ENCODE measurements around the gene STARD13. TPM values are rescaled to one million over a fixed set of nuclear protein-coding genes. Genes with fewer than 3 reads are reported as not detected.
"Not testable (repeated sequence)": the region's sequence is repeated elsewhere in the genome, so short reads cannot be mapped to it uniquely, and the experiment has no call there.

Gene STARD13
- total RNA-seq, 1 experiment from 2014 or later: 11.3 TPM

DNA sequence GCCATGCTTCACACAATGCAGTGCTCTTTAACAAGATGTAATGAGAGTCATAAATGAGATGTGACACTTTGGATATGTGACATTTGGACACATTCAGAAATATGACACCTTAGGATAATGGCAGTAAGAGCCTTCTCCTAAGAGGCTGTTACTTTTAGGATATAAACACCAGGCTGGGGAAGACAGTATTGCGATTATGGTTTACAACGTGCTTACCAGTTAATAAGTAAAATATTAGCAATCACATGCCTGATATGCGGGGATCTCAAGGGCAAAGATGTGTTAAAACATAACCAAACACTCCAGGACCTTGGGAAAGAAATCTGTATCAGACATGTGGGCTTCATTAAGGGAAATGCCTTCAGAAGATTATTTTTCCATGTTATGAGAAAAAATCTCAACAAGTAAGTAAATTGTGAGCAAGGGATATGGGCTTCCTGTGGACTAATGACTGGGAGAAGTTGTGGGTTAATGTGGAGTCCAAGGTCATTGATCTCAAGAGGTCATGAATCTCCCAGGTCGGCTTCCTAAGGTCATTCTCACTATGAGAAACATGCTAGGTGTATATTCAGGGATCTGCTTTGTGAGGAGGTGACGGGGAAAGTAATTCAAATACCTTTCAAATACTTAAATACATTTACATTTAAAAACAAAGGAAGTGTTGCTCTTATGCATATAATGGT is 105.3 kb downstream of the STARD13 start:
- intact Hi-C loops (cut with micrococcal nuclease; ENCODE audit: unreplicated experiment): no loop called here
- CTCF ChIA-PET: no interaction called here
- no peak for DNase-seq
- BruUV-seq (replicated peaks): no TSS peak
- H3K9me3 Mint-ChIP-seq (ENCODE audit: low read depth, unreplicated experiment): no peaks in the 10 kb centered on the region
- no peaks in the 10 kb centered on the region for H3K27me3 Mint-ChIP-seq (ENCODE audit: unreplicated experiment)
- peaks cover 21% of the 10 kb centered on the region for H3K4me1 Mint-ChIP-seq (ENCODE audit: low read depth, unreplicated experiment)
- H3K27ac Mint-ChIP-seq (ENCODE audit: unreplicated experiment): no peak overlapping the region
- peak overlapping the region; percentile 17 for H3K4me3 Mint-ChIP-seq (ENCODE audit: low read depth, unreplicated experiment)
- H3K36me3 Mint-ChIP-seq (ENCODE audit: insufficient read depth, unreplicated experiment): no peaks in the 10 kb centered on the region
- TF ChIP-seq, protein P1, sequence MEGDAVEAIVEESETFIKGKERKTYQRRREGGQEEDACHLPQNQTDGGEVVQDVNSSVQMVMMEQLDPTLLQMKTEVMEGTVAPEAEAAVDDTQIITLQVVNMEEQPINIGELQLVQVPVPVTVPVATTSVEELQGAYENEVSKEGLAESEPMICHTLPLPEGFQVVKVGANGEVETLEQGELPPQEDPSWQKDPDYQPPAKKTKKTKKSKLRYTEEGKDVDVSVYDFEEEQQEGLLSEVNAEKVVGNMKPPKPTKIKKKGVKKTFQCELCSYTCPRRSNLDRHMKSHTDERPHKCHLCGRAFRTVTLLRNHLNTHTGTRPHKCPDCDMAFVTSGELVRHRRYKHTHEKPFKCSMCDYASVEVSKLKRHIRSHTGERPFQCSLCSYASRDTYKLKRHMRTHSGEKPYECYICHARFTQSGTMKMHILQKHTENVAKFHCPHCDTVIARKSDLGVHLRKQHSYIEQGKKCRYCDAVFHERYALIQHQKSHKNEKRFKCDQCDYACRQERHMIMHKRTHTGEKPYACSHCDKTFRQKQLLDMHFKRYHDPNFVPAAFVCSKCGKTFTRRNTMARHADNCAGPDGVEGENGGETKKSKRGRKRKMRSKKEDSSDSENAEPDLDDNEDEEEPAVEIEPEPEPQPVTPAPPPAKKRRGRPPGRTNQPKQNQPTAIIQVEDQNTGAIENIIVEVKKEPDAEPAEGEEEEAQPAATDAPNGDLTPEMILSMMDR (IDR thresholded peaks at IDR 0.05; ENCODE audit: unreplicated experiment): no peak

- CTCF ChIA-PET: no interaction called here
- TF ChIP-seq, protein P1 (IDR thresholded peaks at IDR 0.05; ENCODE audit: unreplicated experiment): no peak
- Mint-ChIP-seq H3K9me3 (ENCODE audit: low read depth, unreplicated experiment) (no peaks in the 10 kb centered on the region), H3K27ac (ENCODE audit: unreplicated experiment) (no peak overlapping the region), H3K36me3 (ENCODE audit: insufficient read depth, unreplicated experiment) (no peaks in the 10 kb centered on the region), H3K4me1 (ENCODE audit: low read depth, unreplicated experiment) (peaks cover 21% of the 10 kb centered on the region), H3K27me3 (ENCODE audit: unreplicated experiment) (no peaks in the 10 kb centered on the region), H3K4me3 (ENCODE audit: low read depth, unreplicated experiment) (no peak overlapping the region)
- no peak for DNase-seq
- no TSS peak for BruUV-seq (replicated peaks)
- intact Hi-C loops (cut with micrococcal nuclease; ENCODE audit: unreplicated experiment): no loop called here
Observed at GRCh38 chr13:33179463-33179862, 106.1 kb downstream of the STARD13 start.

- DNase-seq: no peak
- TF ChIP-seq, protein P1 (IDR thresholded peaks at IDR 0.05; ENCODE audit: unreplicated experiment): no peak
- Mint-ChIP-seq H3K4me3 (ENCODE audit: low read depth, unreplicated experiment) (no peak overlapping the region), H3K36me3 (ENCODE audit: insufficient read depth, unreplicated experiment) (no peaks in the 10 kb centered on the region), H3K4me1 (ENCODE audit: low read depth, unreplicated experiment) (peaks cover 14% of the 10 kb centered on the region), H3K9me3 (ENCODE audit: low read depth, unreplicated experiment) (no peaks in the 10 kb centered on the region), H3K27me3 (ENCODE audit: unreplicated experiment) (no peaks in the 10 kb centered on the region), H3K27ac (ENCODE audit: unreplicated experiment) (no peak overlapping the region)
- no TSS peak for BruUV-seq (replicated peaks)
- CTCF ChIA-PET: no interaction called here
- intact Hi-C loops (cut with micrococcal nuclease; ENCODE audit: unreplicated experiment): no loop called here
Observed at GRCh38 chr13:33178209-33178840, 107.2 kb downstream of the STARD13 start.

DNA sequence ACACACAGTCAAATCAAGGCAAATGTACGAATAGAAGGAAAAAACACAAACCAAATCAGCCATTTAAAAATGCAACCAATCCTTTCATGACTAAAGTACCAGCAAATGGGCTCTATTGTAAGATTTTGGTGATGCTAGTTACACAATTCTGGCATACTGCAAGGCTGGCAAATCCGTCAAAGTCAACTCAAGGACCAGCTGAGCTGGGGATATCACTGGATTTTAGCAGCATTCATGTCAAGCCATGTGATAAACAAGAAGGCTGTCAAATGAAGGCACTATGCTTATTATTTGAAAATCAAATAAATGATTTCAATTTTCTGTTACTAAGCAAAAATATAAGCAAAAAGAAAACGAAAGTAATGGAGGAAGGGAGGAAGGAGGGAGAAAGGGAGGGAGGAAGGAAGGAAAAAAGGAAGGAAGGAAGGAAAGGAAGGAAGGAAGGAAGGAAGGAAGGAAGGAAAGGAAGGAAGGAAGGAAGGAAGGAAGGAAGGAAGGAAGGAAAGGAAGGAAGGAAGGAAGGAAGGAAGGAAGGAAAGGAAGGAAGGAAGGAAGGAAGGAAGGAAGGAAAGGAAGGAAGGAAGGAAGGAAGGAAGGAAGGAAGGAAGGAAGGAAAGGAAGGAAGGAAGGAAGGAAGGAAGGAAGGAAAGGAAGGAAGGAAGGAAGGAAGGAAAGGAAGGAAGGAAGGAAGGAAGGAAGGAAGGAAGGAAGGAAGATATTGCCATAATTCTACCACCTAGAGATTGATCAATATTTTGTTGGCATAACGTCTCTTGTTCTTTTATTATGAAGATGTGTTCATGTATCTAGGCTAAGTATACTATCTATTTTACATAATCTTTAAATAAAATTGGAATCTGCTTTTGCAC is 108.0 kb downstream of the STARD13 start:
- BruUV-seq (replicated peaks); intact Hi-C loops (cut with micrococcal nuclease; ENCODE audit: unreplicated experiment); H3K9me3 Mint-ChIP-seq (ENCODE audit: low read depth, unreplicated experiment); H3K36me3 Mint-ChIP-seq (ENCODE audit: insufficient read depth, unreplicated experiment); H3K4me3 Mint-ChIP-seq (ENCODE audit: low read depth, unreplicated experiment); DNase-seq; H3K27ac Mint-ChIP-seq (ENCODE audit: unreplicated experiment); CTCF ChIA-PET; H3K4me1 Mint-ChIP-seq (ENCODE audit: low read depth, unreplicated experiment); H3K27me3 Mint-ChIP-seq (ENCODE audit: unreplicated experiment): not testable (repeated sequence)

Data from Calu3 (cell line).